Mesothelial cell of epicardium (in vitro differentiated cells): ENCODE data around the gene FRMPD1. TPM values are rescaled to one million over a fixed set of nuclear protein-coding genes. Genes with fewer than 3 reads are reported as not detected.
"Not testable (repeated sequence)": the region's sequence is repeated elsewhere in the genome, so short reads cannot be mapped to it uniquely, and the experiment has no call there.

Source experiments
- DNase-seq, 2 experiments: peaks; one replicate each; pipeline ENCODE4 v3.0.0; 2021; ENCODE audit warnings: low spot score in 2 of 2; ENCODE audit not compliant: unreplicated experiment in 2 of 2
- H3K27ac Mint-ChIP-seq: 2 replicates; pipeline ENCODE4 v1.8.0; 2021; ENCODE audit warnings: mixed read lengths
- H3K27me3 Mint-ChIP-seq: 2 replicates; pipeline ENCODE4 v1.8.0; 2021; ENCODE audit warnings: low read depth, mixed read lengths
- H3K36me3 Mint-ChIP-seq: 2 replicates; pipeline ENCODE4 v1.8.0; 2021; ENCODE audit warnings: mixed read lengths
- H3K4me1 Mint-ChIP-seq: 2 replicates; pipeline ENCODE4 v1.8.0; 2021; ENCODE audit warnings: mixed read lengths
- H3K4me3 Mint-ChIP-seq: 2 replicates; pipeline ENCODE4 v1.8.0; 2021; ENCODE audit warnings: mild to moderate bottlenecking, moderate library complexity, mixed read lengths
- H3K9me3 Mint-ChIP-seq: 2 replicates; pipeline ENCODE4 v1.8.0; 2021; ENCODE audit warnings: mixed read lengths
- CTCF ChIP-seq: fragments of 200-600 bp; sonication (generic); IDR thresholded peaks from one replicate; pipeline ENCODE4 v1.5.0; 2021; ENCODE audit warnings: antibody characterized with exemption; ENCODE audit not compliant: unreplicated experiment
- total RNA-seq: library from RNA; stranded (reverse); gene quantifications from 3 replicates; pipeline ENCODE4 v1.2.1, GENCODE V29; 2021

FRMPD1 gene
- total RNA-seq, 1 donor from 2014 or later = 0.45 TPM

GRCh38 chr9:37751186-37751585 is 100.4 kb downstream of the FRMPD1 start:
- Mint-ChIP-seq H3K4me1 (peaks cover 14% of the 10 kb centered on the region), H3K27me3 (no peaks in the 10 kb centered on the region), H3K4me3 (peak overlapping the region; percentile 2), H3K36me3 (no peaks in the 10 kb centered on the region), H3K27ac (no peak overlapping the region), H3K9me3 (peaks cover 6% of the 10 kb centered on the region)
- no peak for DNase-seq
- no peak for TF ChIP-seq CTCF

GRCh38 chr9:37751704-37752103 is 101.0 kb downstream of the FRMPD1 start:
- not testable (repeated sequence) for H3K36me3 Mint-ChIP-seq, H3K27ac Mint-ChIP-seq, DNase-seq, H3K27me3 Mint-ChIP-seq, H3K4me3 Mint-ChIP-seq, H3K9me3 Mint-ChIP-seq
- H3K4me1 Mint-ChIP-seq = peaks cover 14% of the 10 kb centered on the region

GRCh38 chr9:37752112-37752511 is 101.4 kb downstream of the FRMPD1 start:
- H3K4me1 Mint-ChIP-seq = peaks cover 10% of the 10 kb centered on the region
- H3K9me3 Mint-ChIP-seq, H3K36me3 Mint-ChIP-seq, H3K27me3 Mint-ChIP-seq, DNase-seq, H3K27ac Mint-ChIP-seq, H3K4me3 Mint-ChIP-seq: not testable (repeated sequence)

- no peak for TF ChIP-seq CTCF
- Mint-ChIP-seq H3K36me3 (no peaks in the 10 kb centered on the region), H3K27me3 (no peaks in the 10 kb centered on the region), H3K4me3 (peak overlapping the region; percentile 94), H3K27ac (peak overlapping the region; percentile 89), H3K9me3 (peaks cover 6% of the 10 kb centered on the region), H3K4me1 (peaks cover 10% of the 10 kb centered on the region)
- DNase-seq = no peak
Observed at GRCh38 chr9:37752642-37753488, 102.1 kb downstream of the FRMPD1 start.

- H3K4me3 Mint-ChIP-seq = peak within 1 kb of the TSS; percentile 94
- no peak for TF ChIP-seq CTCF
- peaks cover 6% of the 10 kb centered on the region for H3K9me3 Mint-ChIP-seq
- H3K27ac Mint-ChIP-seq = peak within 1 kb of the TSS; percentile 89
- H3K4me1 Mint-ChIP-seq = peaks cover 10% of the 10 kb centered on the region
- H3K36me3 Mint-ChIP-seq = no peaks in the 10 kb centered on the region
- H3K27me3 Mint-ChIP-seq = no peaks in the 10 kb centered on the region
- peak; percentile 69 to 75 for DNase-seq
Observed at GRCh38 chr9:37753489-37754190, 102.9 kb downstream of the FRMPD1 start, which contains the start of gene TRMT10B. TRMT10B (plus strand) TSS chr9:37753805; CDS start chr9:37761932, 8,127 bp downstream.

- Mint-ChIP-seq H3K27ac (no peak overlapping the region), H3K4me1 (peaks cover 10% of the 10 kb centered on the region), H3K36me3 (peaks cover 11% of the 10 kb centered on the region), H3K4me3 (no peak overlapping the region), H3K9me3 (no peaks in the 10 kb centered on the region), H3K27me3 (no peaks in the 10 kb centered on the region)
- TF ChIP-seq CTCF = no peak
- DNase-seq = no peak
Observed at GRCh38 chr9:37758747-37759146, 108.0 kb downstream of the FRMPD1 start.
